ENCODE data around the gene CKMT1B. TPM values are rescaled to one million over a fixed set of nuclear protein-coding genes. Genes with fewer than 3 reads are reported as not detected.
A peak's percentile ranks its signal among the peaks of the same experiment; 100 is the strongest.

The CKMT1B gene
- total and polyA plus RNA-seq, 10 of the 15 experiments (the other 5 are each of a cell fraction or from before 2014, with no cell fraction given): 0.07 to 0.35 (median 0.21) TPM; not detected in 3

GRCh38 chr15:43550527-43551363 is 43.1 kb upstream of the CKMT1B start:
- in situ Hi-C loops (cut with MboI) (no loop called here), intact Hi-C loops (cut with micrococcal nuclease; ENCODE audit: unreplicated experiment) (no loop called here)
- Histone ChIP-seq H3K27me3 (replicated peaks in 1 of 2; ENCODE audit: control insufficient read depth in 2 of 2, insufficient read depth in 2 of 2, low read length in 1 of 2) (no peaks in the 10 kb centered on the region), H3K4me1 (ENCODE audit: control insufficient read depth, insufficient read depth, low read length) (no peaks in the 10 kb centered on the region), H3K4me3 (no peak overlapping the region), H3K79me2 (ENCODE audit: control insufficient read depth, insufficient read depth, low read length) (no peaks in the 10 kb centered on the region), H3K27ac (ENCODE audit: control insufficient read depth, insufficient read depth) (no peak overlapping the region), H2AFZ (ENCODE audit: control insufficient read depth, low read depth, low read length) (no peak overlapping the region), H3K4me2 (ENCODE audit: control insufficient read depth, insufficient read depth) (no peak overlapping the region), H3K9ac (ENCODE audit: control insufficient read depth, insufficient read depth, low read length) (no peak overlapping the region), H3K36me3 (ENCODE audit: control insufficient read depth in 2 of 2, insufficient read depth in 2 of 2, low read length in 1 of 2) (peaks cover 0 to 2% of the 10 kb centered on the region in 2 experiments; a peak in 1 of 4 replicates), H3K9me3 (replicated peaks; ENCODE audit: control insufficient read depth, insufficient read depth, low read length) (no peaks in the 10 kb centered on the region), H4K20me1 (ENCODE audit: control insufficient read depth, insufficient read depth) (no peaks in the 10 kb centered on the region)
- ChIA-PET SMC1A (ENCODE audit: uncharacterized antibody, unreplicated experiment) (no interaction called here), POLR2A (no interaction called here), RAD21 (ENCODE audit: unreplicated experiment) (no interaction called here), CTCF (interaction anchor here (1.5 kb wide), 1 partner anchor 36 kb away, joined by 4 read pairs; no protein-coding TSS in a partner anchor)
- no peak for DNase-seq (ENCODE audit: low read depth, low spot score)
- FAIRE-seq: no peak
- no peak for ATAC-seq
- TF ChIP-seq IKZF2 (IDR thresholded peaks at IDR 0.05) (no peak), HDAC2 (IDR thresholded peaks at IDR 0.05) (no peak), PAX5 (IDR thresholded peaks at IDR 0.05; ENCODE audit: borderline replicate concordance, low read depth, low read length) (no peak), NR2F1 (conservative IDR thresholded peaks at IDR 0.05) (no peak), ZNF24 (IDR thresholded peaks at IDR 0.05) (no peak)
- TF ChIP-seq, protein P1, sequence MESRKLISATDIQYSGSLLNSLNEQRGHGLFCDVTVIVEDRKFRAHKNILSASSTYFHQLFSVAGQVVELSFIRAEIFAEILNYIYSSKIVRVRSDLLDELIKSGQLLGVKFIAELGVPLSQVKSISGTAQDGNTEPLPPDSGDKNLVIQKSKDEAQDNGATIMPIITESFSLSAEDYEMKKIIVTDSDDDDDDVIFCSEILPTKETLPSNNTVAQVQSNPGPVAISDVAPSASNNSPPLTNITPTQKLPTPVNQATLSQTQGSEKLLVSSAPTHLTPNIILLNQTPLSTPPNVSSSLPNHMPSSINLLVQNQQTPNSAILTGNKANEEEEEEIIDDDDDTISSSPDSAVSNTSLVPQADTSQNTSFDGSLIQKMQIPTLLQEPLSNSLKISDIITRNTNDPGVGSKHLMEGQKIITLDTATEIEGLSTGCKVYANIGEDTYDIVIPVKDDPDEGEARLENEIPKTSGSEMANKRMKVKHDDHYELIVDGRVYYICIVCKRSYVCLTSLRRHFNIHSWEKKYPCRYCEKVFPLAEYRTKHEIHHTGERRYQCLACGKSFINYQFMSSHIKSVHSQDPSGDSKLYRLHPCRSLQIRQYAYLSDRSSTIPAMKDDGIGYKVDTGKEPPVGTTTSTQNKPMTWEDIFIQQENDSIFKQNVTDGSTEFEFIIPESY (IDR thresholded peaks at IDR 0.05): no peak
- WGBS (ENCODE audit: insufficient coverage, insufficient replicate concordance, low lambda C conversion rate, missing lambda C conversion rate): 88% methylated on average over 10 of the region's 10 CpGs
- BruUV-seq (replicated peaks): TSS peak; percentile 53
